ENCODE measurements around the gene TCF7L2.

DNA sequence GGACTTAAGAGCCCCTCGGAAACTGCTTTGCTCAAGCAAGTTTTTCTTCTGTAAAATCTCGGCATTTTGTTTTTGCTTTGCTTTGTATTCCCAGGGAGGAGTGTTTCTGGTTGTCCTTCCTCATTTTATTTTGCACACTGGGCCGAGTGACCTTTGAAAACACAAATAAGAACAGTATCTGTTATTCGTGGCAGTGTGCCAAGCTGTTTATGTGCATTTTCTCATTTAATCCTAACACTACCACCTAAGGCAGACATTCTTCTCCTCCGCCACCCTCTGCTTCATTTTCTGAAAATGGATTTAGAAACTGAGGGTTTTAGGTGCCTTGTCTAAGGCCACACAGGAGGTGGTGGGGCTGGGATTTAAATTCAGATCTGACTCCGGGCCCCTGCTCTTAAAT lies 218.5 kb downstream of the TCF7L2 start:
- TF ChIP-seq CTCF (IDR thresholded peaks at IDR 0.05; ENCODE audit: insufficient read depth, low read length), result no peak
- no peak for TF ChIP-seq POLR2AphosphoS5 (IDR thresholded peaks at IDR 0.05; ENCODE audit: low read depth)
- no peak for TF ChIP-seq GABPA (IDR thresholded peaks at IDR 0.05; ENCODE audit: low read depth)
- TF ChIP-seq, protein P1, sequence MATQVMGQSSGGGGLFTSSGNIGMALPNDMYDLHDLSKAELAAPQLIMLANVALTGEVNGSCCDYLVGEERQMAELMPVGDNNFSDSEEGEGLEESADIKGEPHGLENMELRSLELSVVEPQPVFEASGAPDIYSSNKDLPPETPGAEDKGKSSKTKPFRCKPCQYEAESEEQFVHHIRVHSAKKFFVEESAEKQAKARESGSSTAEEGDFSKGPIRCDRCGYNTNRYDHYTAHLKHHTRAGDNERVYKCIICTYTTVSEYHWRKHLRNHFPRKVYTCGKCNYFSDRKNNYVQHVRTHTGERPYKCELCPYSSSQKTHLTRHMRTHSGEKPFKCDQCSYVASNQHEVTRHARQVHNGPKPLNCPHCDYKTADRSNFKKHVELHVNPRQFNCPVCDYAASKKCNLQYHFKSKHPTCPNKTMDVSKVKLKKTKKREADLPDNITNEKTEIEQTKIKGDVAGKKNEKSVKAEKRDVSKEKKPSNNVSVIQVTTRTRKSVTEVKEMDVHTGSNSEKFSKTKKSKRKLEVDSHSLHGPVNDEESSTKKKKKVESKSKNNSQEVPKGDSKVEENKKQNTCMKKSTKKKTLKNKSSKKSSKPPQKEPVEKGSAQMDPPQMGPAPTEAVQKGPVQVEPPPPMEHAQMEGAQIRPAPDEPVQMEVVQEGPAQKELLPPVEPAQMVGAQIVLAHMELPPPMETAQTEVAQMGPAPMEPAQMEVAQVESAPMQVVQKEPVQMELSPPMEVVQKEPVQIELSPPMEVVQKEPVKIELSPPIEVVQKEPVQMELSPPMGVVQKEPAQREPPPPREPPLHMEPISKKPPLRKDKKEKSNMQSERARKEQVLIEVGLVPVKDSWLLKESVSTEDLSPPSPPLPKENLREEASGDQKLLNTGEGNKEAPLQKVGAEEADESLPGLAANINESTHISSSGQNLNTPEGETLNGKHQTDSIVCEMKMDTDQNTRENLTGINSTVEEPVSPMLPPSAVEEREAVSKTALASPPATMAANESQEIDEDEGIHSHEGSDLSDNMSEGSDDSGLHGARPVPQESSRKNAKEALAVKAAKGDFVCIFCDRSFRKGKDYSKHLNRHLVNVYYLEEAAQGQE (IDR thresholded peaks at IDR 0.05; ENCODE audit: insufficient replicate concordance, low read depth), result no peak
- TF ChIP-seq SPI1 (IDR thresholded peaks at IDR 0.05; ENCODE audit: borderline replicate concordance, low read depth), result no peak
